Stimulated activated CD8-positive, alpha-beta memory T cell treated with anti-CD3 and anti-CD28 coated beads, Interleukin-12 subunit alpha, Interleukin-12 subunit beta, amount 100 ng/mL, for 1 hour (primary cell): ENCODE measurements around the gene ASAP2.

ENCODE experiments used
- DNase-seq: peaks from one replicate; pipeline ENCODE4 v3.0.0-alpha.2; 2020; ENCODE audit warnings: low read depth

ASAP2 gene

DNA sequence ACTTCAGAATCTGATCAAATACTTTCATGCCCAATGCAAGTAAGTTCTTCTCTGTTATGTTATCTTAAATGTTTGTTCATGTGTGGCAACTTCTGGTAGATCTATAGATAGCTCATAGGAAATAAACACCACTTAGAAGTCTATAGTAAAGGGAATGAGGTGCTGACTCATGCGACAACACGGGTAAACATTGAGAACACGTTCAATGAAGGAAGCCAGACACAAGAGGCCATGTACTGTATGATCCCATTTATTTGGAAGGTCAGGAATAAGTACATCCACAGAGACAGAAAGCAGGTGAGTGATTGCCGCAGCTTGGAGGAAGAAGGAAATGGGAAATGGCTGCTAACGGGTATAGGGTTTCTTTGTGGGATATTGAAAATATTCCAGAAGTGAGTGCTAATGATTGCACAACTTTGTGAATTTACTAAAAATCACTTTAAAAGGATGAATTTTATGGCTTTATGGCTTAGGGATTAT, 121.3 kb downstream of the ASAP2 start:
- no peak for DNase-seq

DNA sequence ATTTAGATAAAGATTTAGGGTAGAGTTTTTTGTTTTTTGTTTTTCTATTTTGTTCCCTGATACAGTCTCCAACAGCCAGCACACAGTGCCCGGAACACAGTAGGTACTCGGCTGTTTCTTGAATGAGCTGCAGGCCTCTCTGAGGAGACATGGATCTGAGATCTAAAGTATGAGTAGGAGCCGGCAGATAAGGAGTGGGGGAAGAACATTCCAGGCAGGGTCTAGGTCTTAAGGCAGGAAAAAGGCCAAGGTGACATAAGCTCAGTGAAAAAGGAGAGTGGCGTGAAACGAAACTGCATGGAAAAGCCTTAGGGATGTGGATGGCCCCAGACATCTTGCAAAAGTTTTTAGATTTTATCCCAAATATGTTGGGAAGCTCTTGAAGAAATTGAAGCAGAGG, 122.3 kb downstream of the ASAP2 start:
- no peak for DNase-seq

DNA sequence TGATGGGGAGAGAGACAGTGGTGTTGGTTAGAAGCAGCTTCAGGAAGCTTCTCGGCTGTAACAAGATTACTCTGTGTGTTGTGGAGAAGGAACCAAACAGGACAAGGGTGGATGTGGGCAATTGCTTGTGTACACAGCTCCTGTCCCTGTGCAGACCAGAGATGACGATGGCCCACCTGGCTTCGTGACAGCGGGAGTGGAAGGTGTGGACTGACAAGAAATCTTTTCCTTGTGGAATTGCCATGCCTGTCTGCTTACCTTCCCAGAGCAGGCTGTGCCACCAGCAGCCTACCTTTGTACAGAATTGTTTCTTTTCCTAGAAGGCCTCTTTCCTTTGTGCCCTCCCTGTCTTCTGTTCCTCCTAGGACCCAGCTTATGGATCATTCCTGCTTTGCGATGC, 122.9 kb downstream of the ASAP2 start:
- DNase-seq, result no peak

DNA sequence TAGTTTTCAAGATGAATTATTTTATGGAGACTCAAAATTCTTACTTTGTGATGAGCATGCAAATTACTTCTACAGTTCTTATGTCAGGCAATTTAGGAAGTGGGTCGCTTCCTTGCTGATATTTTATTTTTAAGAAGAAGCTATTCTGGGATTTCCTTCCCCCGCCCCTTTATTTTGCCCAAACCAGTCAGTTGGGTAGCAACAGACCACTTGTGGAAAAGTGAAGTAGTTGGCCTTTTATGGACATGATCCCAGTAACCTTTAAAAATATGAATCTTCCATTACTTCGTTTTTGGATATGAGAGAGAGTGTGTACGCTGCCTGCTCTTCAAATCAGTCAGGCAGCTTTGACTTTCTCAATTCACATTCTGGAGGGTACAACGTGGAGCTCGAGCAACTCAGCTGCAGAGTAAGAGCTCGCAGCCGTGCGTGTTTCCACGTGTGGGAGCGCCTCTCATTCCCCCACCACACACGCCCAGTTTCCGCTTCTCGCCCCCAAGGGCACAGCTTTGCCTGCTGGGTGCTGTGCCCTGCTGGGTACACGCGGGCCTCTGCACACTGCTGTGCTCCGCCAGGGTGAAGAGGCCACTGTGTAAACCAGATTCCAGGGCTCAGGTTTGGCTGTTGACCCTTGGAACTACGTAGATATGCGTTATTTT, 124.1 kb downstream of the ASAP2 start:
- DNase-seq, result no peak

DNA sequence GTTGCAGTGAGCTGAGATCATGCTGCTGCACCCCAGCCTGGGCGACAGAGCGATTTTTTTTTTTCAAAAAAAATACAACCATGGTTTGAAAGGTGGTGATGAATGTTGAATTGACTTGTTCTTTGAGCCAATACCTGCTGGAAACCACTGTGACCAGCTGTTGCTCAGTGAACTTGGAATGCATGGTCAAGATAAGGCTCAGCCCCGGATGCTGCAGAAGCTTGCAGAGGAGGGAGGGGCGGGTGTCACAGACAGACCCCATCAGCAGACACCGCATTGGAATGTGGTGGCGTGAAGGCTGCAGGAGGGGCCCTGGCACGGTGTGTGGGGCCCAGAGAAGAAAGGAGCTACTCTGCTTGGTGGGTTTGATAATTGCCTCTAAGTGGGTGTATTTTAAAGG, 125.1 kb downstream of the ASAP2 start:
- DNase-seq, result no peak

DNA sequence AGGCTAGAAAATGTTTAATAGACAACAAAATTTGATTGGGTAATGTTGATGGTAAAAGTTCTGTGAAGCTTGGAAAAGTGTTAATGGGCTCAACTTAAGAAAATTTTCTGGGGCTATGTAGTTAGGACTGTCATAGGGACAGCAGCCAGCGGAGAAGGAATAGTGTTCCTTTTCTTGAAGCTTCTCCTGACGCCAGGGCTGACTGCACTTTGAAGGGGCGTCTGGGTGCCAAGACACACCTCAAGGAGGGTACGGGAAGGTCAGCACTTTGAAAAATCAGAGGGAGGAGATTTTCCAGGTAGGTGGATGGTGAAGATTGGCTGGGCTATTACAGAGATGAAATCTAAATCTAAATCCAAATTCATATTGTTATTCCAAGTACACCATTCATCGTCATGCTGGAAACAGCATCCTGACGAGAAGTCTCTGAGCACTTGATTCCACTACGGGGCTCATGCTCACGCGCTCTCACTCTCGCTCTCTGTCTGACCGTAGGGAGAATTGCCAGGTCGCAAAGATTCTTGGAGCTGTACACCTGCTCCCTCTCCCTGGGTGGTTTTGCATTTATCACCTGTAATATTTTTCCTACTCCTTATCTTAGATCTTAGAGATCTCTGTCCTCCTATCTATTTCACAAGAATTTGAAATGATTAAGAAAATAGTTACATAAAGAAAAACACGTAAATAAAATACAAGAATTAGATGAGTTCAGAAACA, 125.7 kb downstream of the ASAP2 start:
- no peak for DNase-seq

DNA sequence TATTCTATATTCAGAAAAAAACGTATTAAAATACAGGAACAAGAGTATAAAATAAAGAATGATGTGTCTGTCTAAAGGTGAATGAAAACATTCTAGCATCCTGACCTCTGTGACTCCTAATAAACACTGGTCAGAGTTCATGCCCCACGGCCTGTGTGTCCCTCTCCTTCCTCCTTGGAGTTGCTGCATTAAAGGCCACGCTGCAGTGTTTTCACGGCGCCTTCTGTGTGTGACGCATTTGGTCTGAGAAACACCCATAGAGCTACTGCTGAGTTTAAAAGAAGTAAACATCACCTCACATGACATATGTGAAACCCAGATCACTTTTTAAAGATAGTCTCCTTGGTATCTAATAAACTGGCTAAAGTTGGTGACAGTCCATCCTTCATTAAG, 126.2 kb downstream of the ASAP2 start:
- no peak for DNase-seq

DNA sequence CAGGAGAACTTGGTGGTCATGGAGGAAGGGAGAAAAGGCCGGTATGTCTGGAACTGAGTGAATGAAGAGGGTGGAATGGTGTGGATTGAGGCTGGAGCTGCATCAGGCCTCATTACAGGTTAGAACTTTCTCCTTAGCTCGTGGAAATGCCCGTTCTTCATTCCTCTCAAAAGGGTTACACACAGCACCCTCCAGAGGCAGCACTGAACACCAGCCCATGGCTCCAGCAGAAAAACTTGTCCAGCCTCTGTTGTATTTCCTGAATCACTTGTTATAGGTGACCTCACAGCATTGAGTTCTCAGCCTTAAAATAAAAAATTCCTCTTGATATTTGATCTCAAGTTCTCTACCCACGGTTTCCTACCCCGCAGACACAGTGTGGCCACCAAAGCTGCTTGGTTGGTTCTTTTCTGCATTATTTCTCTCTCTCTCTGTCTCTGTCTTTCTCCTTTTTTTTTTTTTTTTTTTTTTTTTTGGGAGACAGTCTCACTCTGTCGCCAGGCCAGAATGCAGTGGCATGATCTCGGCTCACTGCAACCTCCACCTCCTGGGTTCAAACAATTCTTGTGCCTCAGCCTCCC, 127.1 kb downstream of the ASAP2 start:
- no peak for DNase-seq

DNA sequence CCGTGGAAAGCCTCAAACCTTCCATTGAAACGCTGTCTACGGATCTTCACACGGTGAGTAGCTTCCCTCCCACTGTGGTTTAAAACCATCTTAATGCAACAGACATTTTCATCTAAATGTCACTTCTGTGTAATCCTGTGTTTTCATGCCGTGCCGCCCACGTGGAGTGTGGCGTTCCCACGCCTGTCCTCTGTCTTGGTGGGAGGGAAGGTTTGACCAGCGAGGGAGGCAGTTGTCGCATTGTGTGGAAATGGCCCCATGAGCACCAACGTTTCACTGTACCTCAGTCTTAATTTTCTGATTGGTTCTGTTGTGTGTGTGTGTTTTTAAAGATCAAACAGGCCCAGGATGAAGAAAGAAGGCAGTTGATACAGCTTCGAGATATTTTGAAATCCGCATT, 128.1 kb downstream of the ASAP2 start:
- no peak for DNase-seq

DNA sequence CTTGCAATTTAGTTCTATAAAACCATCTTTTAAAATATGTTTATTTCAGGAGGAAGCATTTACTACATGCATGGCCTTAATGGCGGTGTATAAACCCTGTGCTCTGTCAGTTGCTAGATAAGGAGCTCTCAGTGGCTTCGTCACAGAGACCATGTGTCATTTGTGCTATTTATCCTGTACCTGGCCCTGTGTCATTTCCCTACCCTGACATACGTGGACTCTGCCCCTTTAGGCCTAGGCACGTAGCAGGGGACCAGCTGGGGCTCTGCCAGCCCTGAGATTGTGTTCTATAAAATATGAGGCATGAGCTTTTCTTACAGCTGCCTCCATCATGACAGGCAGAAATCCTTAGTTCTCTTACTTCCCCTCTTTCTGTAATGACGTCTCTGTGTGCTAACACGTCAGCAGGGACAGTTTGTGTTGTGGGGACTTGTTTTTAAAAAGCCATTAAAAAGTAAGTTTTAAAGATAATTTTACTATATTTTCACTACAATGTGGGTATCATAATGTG, 128.8 kb downstream of the ASAP2 start:
- no peak for DNase-seq

DNA sequence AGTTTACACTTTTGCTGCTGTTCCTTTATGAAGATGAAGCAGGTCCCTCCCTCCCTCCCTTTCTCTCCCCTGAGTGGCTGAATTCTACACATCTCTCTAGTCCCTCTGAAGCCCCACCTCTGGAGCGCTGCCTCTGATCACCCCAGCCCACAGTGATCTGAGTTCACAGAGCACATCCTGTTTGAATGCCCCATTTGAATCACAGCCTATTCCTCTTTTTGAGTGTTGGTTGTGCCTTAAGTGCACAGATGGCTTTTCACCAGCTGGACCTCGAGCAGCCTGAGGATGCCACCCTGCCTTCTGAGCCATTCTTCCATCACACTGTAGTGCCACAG, 129.6 kb downstream of the ASAP2 start:
- no peak for DNase-seq

DNA sequence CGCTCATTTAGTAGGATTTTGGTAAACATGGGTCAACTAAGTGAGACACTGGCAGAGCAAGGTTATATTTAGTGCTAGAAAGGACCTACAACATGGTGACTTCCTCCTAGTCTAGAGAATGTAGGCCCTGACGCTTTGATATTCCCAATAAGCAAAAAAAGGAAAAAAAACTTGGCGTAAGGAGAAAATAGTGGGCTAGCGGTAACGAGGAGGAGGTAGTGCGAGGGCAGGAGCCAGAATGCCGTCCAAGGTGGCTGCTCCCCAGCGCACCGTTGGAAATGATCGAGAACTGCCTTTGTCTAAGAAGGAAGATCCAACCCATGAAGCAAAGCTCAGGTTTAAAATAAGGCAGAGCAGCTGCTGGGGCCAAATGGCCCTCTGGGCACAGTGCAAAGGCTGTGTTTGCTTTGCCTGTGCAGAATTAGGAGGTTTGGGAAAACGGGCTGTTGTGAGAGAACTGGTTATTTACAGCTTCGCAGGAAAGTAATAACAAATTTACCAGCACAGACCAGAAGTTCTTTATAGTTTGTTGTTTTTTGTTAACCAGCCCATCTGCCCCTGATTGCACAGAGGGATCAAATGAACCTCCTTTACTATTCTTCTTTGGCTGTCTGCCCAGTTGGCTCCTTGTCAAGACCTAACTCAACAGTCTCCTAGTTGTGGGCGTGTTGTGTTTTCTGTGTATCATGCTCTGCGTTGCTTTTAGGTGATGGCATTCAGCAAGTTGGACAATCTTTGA, 130.1 kb downstream of the ASAP2 start:
- no peak for DNase-seq

DNA sequence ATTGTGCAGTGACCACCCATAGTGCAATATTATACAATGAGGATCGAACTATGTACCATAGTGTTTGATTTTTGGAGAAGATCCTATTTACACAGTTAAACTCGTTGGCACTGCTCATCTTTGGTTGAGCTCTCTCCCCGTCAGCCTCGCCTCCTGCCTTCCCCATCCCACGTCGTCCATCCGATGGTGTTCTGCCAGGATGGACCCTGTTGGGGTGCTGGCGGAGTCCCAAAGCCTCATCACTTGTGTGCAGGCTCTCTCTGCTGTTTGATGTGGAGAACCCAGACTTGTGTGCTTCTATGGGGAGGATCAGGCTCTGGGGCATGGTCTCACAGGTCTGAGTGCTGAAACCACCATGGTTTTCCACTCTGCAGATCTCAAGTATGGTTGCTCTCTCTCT, 131.3 kb downstream of the ASAP2 start:
- no peak for DNase-seq

DNA sequence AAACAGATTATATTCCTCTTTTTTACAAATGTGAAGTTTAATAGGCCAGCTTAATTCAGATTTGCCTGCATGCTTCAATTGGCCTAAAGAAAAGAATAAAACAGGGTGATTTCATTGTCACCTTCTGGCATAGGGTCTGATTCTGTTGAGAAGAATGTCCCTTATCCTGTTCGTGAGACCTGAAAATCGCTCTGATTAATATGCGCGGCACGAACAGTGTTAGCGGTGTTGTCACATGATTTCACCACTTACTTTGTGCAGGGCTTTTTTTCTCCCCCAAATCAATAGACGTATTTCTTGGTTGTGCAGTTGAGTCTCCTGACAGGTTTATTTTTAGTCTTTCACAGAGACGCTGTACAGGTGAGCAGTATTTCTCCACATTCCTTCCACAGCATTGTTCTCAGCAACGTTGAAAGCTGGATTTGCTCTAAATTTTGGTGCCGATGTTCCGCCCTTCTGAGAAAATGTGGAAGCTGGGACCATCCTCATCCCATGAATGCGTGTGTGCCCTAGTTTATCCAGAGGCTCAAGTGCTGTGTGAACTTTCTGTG, 134.8 kb downstream of the ASAP2 start:
- no peak for DNase-seq

DNA sequence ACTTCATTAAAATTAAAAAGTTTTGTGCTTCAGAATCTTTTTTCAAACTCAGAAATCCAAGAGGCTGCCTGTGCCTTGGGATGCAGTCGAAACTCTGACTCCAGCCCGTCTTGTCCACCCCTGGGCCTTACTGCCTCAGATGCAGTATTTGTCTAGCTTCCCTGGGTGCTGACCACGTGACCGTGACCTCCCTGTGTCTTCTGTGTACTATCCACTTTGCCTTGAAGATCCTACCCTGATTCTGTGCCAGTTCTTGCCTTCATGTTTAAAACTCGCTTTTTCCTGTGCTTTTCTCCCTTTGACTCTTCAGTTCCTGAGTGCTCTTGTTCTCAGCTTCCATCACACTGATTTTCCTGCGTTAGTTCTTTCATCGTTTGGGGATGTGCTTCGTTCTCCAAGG, 136.0 kb downstream of the ASAP2 start:
- no peak for DNase-seq

DNA sequence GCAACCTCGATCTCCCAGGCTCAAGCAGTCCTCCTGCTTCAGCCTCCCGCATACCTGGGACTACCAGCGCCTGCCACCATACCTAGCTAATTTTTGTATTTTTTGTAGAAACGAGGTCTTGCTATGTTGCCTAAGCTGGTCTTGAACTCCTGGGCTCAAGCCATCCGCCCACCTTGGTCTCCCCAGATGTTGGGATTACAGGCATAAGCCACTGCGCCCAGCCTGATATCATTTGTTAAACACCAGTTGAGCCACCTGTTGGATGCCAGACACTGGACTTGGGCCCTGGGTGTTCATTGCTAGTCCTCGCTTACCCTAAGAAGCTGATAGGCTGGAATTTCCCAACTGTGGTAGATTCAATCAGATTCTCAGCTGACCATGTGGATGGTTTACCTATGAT, 136.9 kb downstream of the ASAP2 start:
- no peak for DNase-seq

DNA sequence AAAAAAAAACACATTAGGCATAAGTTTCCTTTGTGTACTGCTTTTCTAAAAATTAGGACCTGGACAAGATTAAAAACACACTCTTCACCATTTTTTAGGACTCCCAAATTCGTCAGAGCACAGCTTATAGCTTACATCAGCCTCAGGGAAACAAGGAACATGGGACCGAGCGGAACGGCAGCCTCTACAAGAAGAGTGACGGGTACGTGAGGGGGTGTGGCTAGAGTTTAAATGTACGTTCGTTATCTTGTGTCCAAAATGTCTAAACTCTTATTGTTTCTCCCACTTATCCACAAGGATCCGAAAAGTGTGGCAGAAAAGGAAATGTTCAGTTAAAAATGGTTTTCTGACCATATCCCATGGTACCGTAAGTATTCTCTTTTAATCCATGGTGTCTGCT, 137.8 kb downstream of the ASAP2 start:
- DNase-seq, result no peak

DNA sequence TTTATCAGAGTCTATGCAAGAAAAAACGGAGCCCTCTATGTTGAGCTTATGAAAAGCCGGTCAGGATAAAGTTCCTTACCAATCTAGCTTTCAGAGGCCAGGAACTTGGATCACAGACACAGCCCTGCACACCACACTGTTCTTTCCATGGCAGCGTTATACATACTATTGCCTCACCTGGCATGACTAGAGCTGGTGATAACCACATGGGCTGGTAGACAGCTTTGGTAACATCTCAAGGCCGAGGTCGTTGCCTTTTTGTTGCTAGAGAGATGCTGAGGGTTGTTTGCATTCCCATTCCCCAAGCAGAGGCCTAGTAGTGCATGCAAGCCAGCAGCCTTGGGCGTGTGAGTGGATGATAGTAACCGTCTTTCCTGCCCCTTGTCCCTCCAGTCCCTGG, 138.7 kb downstream of the ASAP2 start:
- DNase-seq, result no peak

DNA sequence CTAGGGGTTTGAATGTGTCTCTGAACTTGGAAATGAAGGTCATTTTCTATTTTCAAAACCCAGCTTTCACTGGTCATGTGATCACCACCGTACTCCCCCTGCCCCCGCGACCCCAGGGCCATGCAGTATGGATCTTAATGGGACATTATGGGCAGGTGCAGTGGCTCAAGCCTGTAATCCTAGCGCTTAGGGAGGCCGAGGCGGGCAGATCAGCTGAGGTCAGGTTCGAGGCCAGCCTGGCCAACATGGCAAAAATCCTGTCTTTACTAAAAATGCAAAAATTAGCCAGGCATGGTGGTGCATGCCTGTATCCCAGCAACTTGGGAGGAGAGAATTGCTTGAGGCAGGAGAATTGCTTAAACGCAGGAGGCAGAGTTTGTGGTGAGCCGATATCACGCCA, 139.4 kb downstream of the ASAP2 start:
- DNase-seq, result no peak

DNA sequence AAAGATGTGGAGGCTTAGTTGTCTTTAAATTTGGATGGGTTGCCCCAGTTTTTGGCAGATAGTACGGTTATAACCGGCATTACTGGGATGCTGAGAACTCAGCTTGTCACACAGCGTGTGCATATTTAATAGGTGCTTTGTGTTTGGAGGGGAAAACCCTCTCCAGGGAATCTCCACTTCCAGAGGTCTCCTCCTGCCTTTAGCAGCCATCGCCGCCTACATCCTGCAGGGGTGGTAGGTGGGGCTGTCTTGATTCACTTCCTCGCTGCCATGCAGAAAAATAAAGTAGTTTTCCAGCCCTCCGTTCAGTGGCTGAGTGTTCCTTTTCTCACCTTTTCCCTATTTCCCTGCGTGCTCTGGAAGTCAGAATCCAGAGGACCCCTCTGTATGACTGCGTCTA, 140.3 kb downstream of the ASAP2 start:
- DNase-seq, result no peak

DNA sequence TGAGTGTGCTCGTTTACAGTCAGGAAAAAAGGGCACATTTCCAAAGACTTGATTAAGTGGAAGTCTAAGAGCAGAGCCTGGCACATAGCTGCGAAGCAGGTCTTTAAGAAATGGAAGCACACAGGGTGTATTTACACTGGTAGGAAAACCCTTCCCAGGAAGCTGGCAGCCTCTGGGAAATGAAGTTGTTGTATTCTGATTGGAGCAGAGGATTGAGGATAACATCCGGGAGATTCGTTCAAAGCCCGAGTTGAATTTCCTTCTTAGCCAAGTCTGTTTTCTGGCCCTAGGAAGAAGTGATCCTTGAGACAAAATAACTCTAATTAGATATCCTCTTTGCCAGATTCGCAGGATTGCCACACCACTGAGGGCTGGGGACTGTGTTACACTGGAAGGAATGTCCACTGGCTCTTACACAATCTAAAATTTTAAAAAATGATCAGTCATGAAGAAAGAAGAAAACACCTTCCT, 140.8 kb downstream of the ASAP2 start:
- no peak for DNase-seq

DNA sequence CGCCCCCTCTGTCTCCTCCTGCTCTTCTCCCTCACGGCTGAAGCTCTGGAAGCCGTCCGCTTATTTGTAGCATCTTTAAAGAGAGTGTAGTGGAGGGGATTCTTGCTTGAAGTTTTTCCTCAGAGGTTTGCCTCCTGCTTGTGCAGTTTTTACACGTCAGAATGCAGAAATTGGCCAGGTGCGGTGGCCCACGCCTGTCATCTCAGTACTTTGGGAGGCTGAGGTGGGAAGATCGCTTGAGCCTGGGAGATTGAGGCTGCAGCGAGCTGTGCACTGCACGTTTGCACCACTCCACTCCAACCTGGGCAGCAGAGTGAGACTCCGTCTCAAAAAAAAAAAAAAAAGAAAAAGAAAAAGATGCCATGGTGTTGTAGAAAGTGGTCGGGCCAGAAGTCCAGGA, 147.7 kb downstream of the ASAP2 start:
- DNase-seq, result no peak
